OCI-LY3 (cell line): Measurements from ENCODE around the gene KCNQ1.

Experiments used
- H2AFZ ChIP-seq: fragments of 200-600, 300-600 bp; shearing (Covaris generic); 2 replicates; pipeline ENCODE4 v1.6.0; 2014; ENCODE audit warnings: antibody characterized with exemption, low read depth, low read length
- H3K27ac ChIP-seq: fragments of 200-600, 300-600 bp; sonication (generic); 2 replicates; pipeline ENCODE4 v1.5.1; 2014; ENCODE audit warnings: mild to moderate bottlenecking, low read length, moderate library complexity, mixed read lengths
- H3K27me3 ChIP-seq: fragments of 200-600, 300-600 bp; sonication (generic); 2 replicates; pipeline ENCODE4 v1.6.1; 2014; ENCODE audit warnings: low read depth, low read length, mixed read lengths
- H3K36me3 ChIP-seq: fragments of 200-600, 300-600 bp; sonication (generic); replicated peaks from 2 replicates; pipeline ENCODE3; 2014; ENCODE audit warnings: low read depth, low read length, mixed read lengths
- H3K4me1 ChIP-seq: fragments of 300-600, 200-600 bp; sonication (generic); 2 replicates; pipeline ENCODE4 v1.6.1; 2014; ENCODE audit warnings: low read length, mixed read lengths
- H3K4me2 ChIP-seq: fragments of 200-600, 300-600 bp; sonication (generic); 2 replicates; pipeline ENCODE4 v1.6.1; 2014; ENCODE audit warnings: low read length, mixed read lengths
- H3K4me3 ChIP-seq: fragments of 300-600, 200-600 bp; sonication (generic); 2 replicates; pipeline ENCODE4 v1.5.1; 2014; ENCODE audit warnings: antibody characterized with exemption, mild to moderate bottlenecking, low read length, moderate library complexity
- H3K79me2 ChIP-seq: fragments of 300-600, 200-600 bp; shearing (Covaris generic); 2 replicates; pipeline ENCODE4 v1.6.1; 2014; ENCODE audit warnings: mild to moderate bottlenecking, low read length, mixed read lengths
- H3K9ac ChIP-seq: fragments of 300-600, 200-600 bp; shearing (Covaris generic); 2 replicates; pipeline ENCODE4 v1.6.0; 2014; ENCODE audit warnings: mild to moderate bottlenecking, low read length, moderate library complexity
- H3K9me3 ChIP-seq: fragments of 200-600, 300-600 bp; shearing (Covaris generic); 2 replicates; pipeline ENCODE4 v1.6.1; 2014; ENCODE audit warnings: low read length, mixed read lengths; ENCODE audit not compliant: insufficient read depth
- H4K20me1 ChIP-seq: fragments of 200-600, 300-600 bp; sonication (generic); 2 replicates; pipeline ENCODE4 v1.6.1; 2016; ENCODE audit warnings: low read length, mixed read lengths; ENCODE audit not compliant: insufficient read depth
- CTCF ChIP-seq: fragments of 200-600, 300-600 bp; sonication (generic); IDR thresholded peaks from 2 replicates; pipeline ENCODE4 v1.5.1; 2014; ENCODE audit warnings: antibody characterized with exemption, low read length, low read depth
- EZH2phosphoT487 ChIP-seq: fragments of 200-600 bp; shearing (Covaris generic); IDR thresholded peaks from 2 replicates; pipeline ENCODE4 v1.6.1; 2018; ENCODE audit warnings: antibody characterized with exemption, mixed run types, low read depth

Gene KCNQ1

DNA sequence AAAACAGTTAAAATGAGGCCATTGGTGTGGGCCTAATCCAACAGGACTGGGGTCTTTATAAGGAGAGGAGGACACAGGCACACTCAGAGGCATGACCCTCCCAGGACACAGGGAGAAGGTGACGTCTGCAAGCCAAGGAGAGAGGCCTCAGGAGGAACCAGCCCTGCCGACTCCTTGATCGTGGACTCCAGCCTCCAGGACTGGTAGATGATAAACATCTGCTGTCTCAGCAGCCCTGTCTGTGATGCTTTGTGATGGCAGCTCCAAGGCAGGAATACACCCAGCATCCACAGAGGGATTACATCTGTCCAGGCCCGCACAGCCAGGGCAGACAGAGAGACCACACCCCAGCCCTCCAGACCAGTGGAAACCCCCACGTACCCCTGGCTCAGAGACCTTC is 422.3 kb downstream of the KCNQ1 start:
- no peak overlapping the region for H3K4me3 ChIP-seq
- H3K79me2 ChIP-seq: no peaks in the 10 kb centered on the region
- no peaks in the 10 kb centered on the region for H4K20me1 ChIP-seq
- H3K9me3 ChIP-seq: no peaks in the 10 kb centered on the region
- H3K27me3 ChIP-seq: no peaks in the 10 kb centered on the region
- no peak overlapping the region for H3K27ac ChIP-seq
- H3K4me2 ChIP-seq: no peak overlapping the region
- no peak overlapping the region for H2AFZ ChIP-seq
- H3K4me1 ChIP-seq: no peaks in the 10 kb centered on the region
- no peaks in the 10 kb centered on the region for H3K36me3 ChIP-seq
- H3K9ac ChIP-seq: no peak overlapping the region
- TF ChIP-seq EZH2phosphoT487 (no peak), CTCF (no peak)

DNA sequence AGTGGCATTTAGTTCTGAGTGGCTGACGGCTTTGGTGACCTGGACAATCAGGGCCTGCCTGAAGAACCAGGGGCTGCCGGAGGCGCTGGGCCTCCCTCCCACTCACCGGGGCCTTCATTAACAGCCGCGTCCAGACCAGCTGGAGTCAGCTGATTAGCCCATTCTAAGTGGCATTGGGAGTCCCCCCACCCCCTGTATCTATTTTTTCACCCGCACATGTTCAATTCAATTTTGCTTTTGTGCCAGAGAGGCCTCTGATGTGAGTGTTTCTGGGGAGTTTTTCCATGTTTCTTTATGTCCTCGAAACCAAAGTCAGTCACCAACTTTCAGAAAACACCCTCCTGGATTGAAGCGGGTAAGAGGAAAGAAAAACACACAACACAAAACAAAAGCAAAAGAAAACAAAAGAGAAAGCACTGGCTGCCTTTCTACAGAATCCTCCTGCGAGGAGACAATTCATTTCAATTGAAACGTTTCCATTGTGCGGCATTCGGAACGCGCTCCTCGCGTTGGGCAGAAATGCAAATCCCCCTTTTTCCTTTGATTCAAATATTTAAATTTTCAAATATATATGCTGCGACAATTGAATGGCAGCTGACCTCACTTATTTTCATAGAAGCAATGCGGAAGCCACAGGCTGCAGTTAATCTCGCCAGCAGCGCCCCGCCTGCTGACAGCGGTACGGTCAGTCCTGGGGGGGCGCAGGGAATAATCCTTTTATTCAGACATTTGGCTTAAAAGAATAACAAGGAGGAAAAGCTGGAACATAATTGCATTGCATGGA is 423.1 kb downstream of the KCNQ1 start:
- no peaks in the 10 kb centered on the region for H3K36me3 ChIP-seq
- no peaks in the 10 kb centered on the region for H3K4me1 ChIP-seq
- no peak overlapping the region for H3K27ac ChIP-seq
- no peaks in the 10 kb centered on the region for H3K9me3 ChIP-seq
- no peak overlapping the region for H3K4me2 ChIP-seq
- no peaks in the 10 kb centered on the region for H3K79me2 ChIP-seq
- H3K4me3 ChIP-seq: no peak overlapping the region
- H4K20me1 ChIP-seq: no peaks in the 10 kb centered on the region
- no peak for TF ChIP-seq CTCF
- H2AFZ ChIP-seq: no peak overlapping the region
- no peaks in the 10 kb centered on the region for H3K27me3 ChIP-seq
- H3K9ac ChIP-seq: no peak overlapping the region

- H3K27ac ChIP-seq: no peak overlapping the region
- H3K36me3 ChIP-seq: no peaks in the 10 kb centered on the region
- no peaks in the 10 kb centered on the region for H3K27me3 ChIP-seq
- no peak overlapping the region for H3K9ac ChIP-seq
- H3K9me3 ChIP-seq: no peaks in the 10 kb centered on the region
- H2AFZ ChIP-seq: no peak overlapping the region
- no peak for TF ChIP-seq CTCF
- H3K4me1 ChIP-seq: no peaks in the 10 kb centered on the region
- no peaks in the 10 kb centered on the region for H4K20me1 ChIP-seq
- H3K4me3 ChIP-seq: no peak overlapping the region
- no peak overlapping the region for H3K4me2 ChIP-seq
- no peaks in the 10 kb centered on the region for H3K79me2 ChIP-seq
These were observed 423.8 kb downstream of the KCNQ1 start for GRCh38 chr11:2868506-2869133.

GRCh38 chr11:2869134-2869526 is 424.3 kb downstream of the KCNQ1 start:
- Histone ChIP-seq H3K9ac (no peak overlapping the region), H3K4me2 (no peak overlapping the region), H3K4me1 (no peaks in the 10 kb centered on the region), H3K27me3 (no peaks in the 10 kb centered on the region), H4K20me1 (no peaks in the 10 kb centered on the region), H3K9me3 (no peaks in the 10 kb centered on the region), H2AFZ (no peak overlapping the region), H3K27ac (no peak overlapping the region), H3K36me3 (no peaks in the 10 kb centered on the region), H3K4me3 (no peak overlapping the region), H3K79me2 (no peaks in the 10 kb centered on the region)
- TF ChIP-seq CTCF (no peak), EZH2phosphoT487 (no peak)
